HUES6 (cell line): ENCODE measurements around the gene SMARCE1.

Source experiments
- H3K27ac ChIP-seq: 2 replicates; pipeline ENCODE4 v1.7.0; 2013; ENCODE audit warnings: low read depth, mild to moderate bottlenecking, low read length, inconsistent platforms
- H3K27me3 ChIP-seq: 2 replicates; pipeline ENCODE4 v1.6.1; 2013; ENCODE audit warnings: low read length; ENCODE audit not compliant: control insufficient read depth, insufficient read depth
- H3K36me3 ChIP-seq: 2 replicates; pipeline ENCODE4 v1.6.1; 2013; ENCODE audit warnings: low read length; ENCODE audit not compliant: control insufficient read depth, insufficient read depth
- H3K4me1 ChIP-seq: 2 replicates; pipeline ENCODE4 v1.6.1; 2013; ENCODE audit warnings: low read length; ENCODE audit not compliant: control insufficient read depth, insufficient read depth
- H3K4me3 ChIP-seq: 2 replicates; pipeline ENCODE4 v1.5.1; 2013; ENCODE audit warnings: low read depth, low read length
- H3K9ac ChIP-seq: one replicate; pipeline ENCODE4 v1.6.1; 2013; ENCODE audit warnings: mild to moderate bottlenecking, low read length
- H3K9me3 ChIP-seq: 2 replicates; pipeline ENCODE4 v1.6.1; 2013; ENCODE audit warnings: low read depth, low read length; ENCODE audit not compliant: control insufficient read depth, insufficient read depth

Gene SMARCE1

GRCh38 chr17:40610359-40610758, 37.3 kb downstream of the SMARCE1 start:
- no peak overlapping the region for H3K4me3 ChIP-seq

GRCh38 chr17:40608061-40608581, 39.5 kb downstream of the SMARCE1 start:
- H3K4me3 ChIP-seq = no peak overlapping the region
- peaks cover 13% of the 10 kb centered on the region for H3K4me1 ChIP-seq
- H3K9ac ChIP-seq = no peak overlapping the region
- no peaks in the 10 kb centered on the region for H3K9me3 ChIP-seq
- no peaks in the 10 kb centered on the region for H3K27me3 ChIP-seq
- H3K36me3 ChIP-seq = no peaks in the 10 kb centered on the region
- H3K27ac ChIP-seq = no peak overlapping the region

More at GRCh38 chr17:40610359-40610758, 37.3 kb downstream of the SMARCE1 start:
- Histone ChIP-seq H3K9me3 (no peaks in the 10 kb centered on the region), H3K36me3 (no peaks in the 10 kb centered on the region), H3K4me1 (peaks cover 17% of the 10 kb centered on the region), H3K27me3 (no peaks in the 10 kb centered on the region), H3K27ac (no peak overlapping the region), H3K9ac (no peak overlapping the region)

GRCh38 chr17:40607641-40608040, 40.0 kb downstream of the SMARCE1 start:
- Histone ChIP-seq H3K9me3 (no peaks in the 10 kb centered on the region), H3K4me3 (no peak overlapping the region), H3K4me1 (peaks cover 13% of the 10 kb centered on the region), H3K27me3 (no peaks in the 10 kb centered on the region), H3K9ac (no peak overlapping the region), H3K36me3 (no peaks in the 10 kb centered on the region), H3K27ac (no peak overlapping the region)

GRCh38 chr17:40606548-40607353, 40.9 kb downstream of the SMARCE1 start:
- H3K9me3 ChIP-seq = no peaks in the 10 kb centered on the region
- no peak overlapping the region for H3K9ac ChIP-seq
- no peak overlapping the region for H3K27ac ChIP-seq
- no peaks in the 10 kb centered on the region for H3K27me3 ChIP-seq
- H3K4me3 ChIP-seq = no peak overlapping the region
- H3K36me3 ChIP-seq = no peaks in the 10 kb centered on the region
- H3K4me1 ChIP-seq = peaks cover 13% of the 10 kb centered on the region

GRCh38 chr17:40605306-40605705, 42.3 kb downstream of the SMARCE1 start:
- H3K9me3 ChIP-seq = no peaks in the 10 kb centered on the region
- no peaks in the 10 kb centered on the region for H3K36me3 ChIP-seq
- H3K9ac ChIP-seq = no peak overlapping the region
- no peak overlapping the region for H3K4me3 ChIP-seq
- no peaks in the 10 kb centered on the region for H3K27me3 ChIP-seq
- no peak overlapping the region for H3K27ac ChIP-seq
- peaks cover 13% of the 10 kb centered on the region for H3K4me1 ChIP-seq

GRCh38 chr17:40604327-40605080, 43.1 kb downstream of the SMARCE1 start:
- H3K27ac ChIP-seq = no peak overlapping the region
- H3K9me3 ChIP-seq = no peaks in the 10 kb centered on the region

GRCh38 chr17:40602445-40603443, 44.9 kb downstream of the SMARCE1 start:
- no peak overlapping the region for H3K4me3 ChIP-seq
- no peaks in the 10 kb centered on the region for H3K36me3 ChIP-seq
- no peaks in the 10 kb centered on the region for H3K9me3 ChIP-seq
- H3K27me3 ChIP-seq = no peaks in the 10 kb centered on the region
- H3K9ac ChIP-seq = no peak overlapping the region
- peaks cover 7% of the 10 kb centered on the region for H3K4me1 ChIP-seq
- no peak overlapping the region for H3K27ac ChIP-seq

More at GRCh38 chr17:40604327-40605080, 43.1 kb downstream of the SMARCE1 start:
- H3K27me3 ChIP-seq = no peaks in the 10 kb centered on the region
- H3K36me3 ChIP-seq = no peaks in the 10 kb centered on the region
- H3K4me1 ChIP-seq = peaks cover 13% of the 10 kb centered on the region
- H3K4me3 ChIP-seq = no peak overlapping the region
- H3K9ac ChIP-seq = no peak overlapping the region

GRCh38 chr17:40600486-40601046, 47.1 kb downstream of the SMARCE1 start:
- Histone ChIP-seq H3K4me1 (no peaks in the 10 kb centered on the region), H3K36me3 (no peaks in the 10 kb centered on the region), H3K27ac (no peak overlapping the region), H3K4me3 (no peak overlapping the region), H3K27me3 (no peaks in the 10 kb centered on the region), H3K9ac (no peak overlapping the region), H3K9me3 (no peaks in the 10 kb centered on the region; the same call in 1 of the 2 replicates)

GRCh38 chr17:40599468-40599763, 48.2 kb downstream of the SMARCE1 start:
- H3K27ac ChIP-seq = no peak overlapping the region
- H3K27me3 ChIP-seq = no peaks in the 10 kb centered on the region
- no peak overlapping the region for H3K4me3 ChIP-seq
- no peak overlapping the region for H3K9ac ChIP-seq
- no peaks in the 10 kb centered on the region for H3K36me3 ChIP-seq
- no peaks in the 10 kb centered on the region; the same call in 1 of the 2 replicates for H3K9me3 ChIP-seq
- H3K4me1 ChIP-seq = no peaks in the 10 kb centered on the region
